NCI-H510A treated with DMSO at 0.1 percent for 48 hours (cell line): ENCODE measurements around the gene MANSC4.

ENCODE experiments used
- DNase-seq: peaks from one replicate; lab custom pipeline; 2025; lab: John Stamatoyannopoulos, UW

The MANSC4 gene

DNA sequence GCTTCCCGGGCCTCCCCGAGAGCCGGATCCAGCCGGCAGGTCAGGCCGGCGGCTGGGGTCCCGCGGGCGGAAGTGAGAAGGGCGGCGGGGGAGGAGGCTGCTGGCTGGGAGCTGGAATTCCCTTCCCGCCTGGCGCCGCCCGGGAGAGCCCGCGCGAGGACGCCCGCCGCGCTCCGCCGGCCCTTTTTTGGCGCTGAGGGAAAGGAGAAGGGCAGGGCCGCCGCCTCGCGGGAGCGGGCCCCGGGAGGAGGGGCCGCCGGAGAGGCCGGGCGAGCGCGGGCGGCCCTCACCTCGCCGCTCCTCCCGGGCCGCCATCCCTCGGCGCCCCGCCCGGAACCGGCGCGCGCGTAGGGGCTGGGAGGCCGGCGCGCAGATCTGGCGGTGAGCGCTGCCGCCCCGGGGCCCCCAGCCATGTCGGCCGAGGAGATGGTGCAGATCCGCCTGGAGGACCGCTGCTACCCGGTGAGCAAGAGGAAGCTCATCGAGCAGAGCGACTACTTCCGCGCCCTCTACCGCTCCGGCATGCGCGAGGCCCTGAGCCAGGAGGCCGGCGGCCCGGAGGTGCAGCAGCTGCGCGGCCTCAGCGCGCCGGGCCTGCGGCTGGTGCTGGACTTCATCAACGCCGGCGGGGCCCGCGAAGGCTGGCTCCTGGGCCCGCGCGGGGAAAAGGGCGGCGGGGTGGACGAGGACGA is at the start of gene MANSC4, which contains the start of gene KLHL42:
TSS of gene MANSC4 (minus strand) at position 317 of the 692 bp plus-strand sequence. CDS start 8,960 bp downstream, outside the sequence.
TSS of gene KLHL42 (plus strand) at position 314 of the 692 bp plus-strand sequence. CDS start at position 412, 98 bp downstream.
- DNase-seq, result peak; percentile 31

GRCh38 chr12:27828196-27828595 is 48.2 kb upstream of the MANSC4 start:
- no peak for DNase-seq

DNA sequence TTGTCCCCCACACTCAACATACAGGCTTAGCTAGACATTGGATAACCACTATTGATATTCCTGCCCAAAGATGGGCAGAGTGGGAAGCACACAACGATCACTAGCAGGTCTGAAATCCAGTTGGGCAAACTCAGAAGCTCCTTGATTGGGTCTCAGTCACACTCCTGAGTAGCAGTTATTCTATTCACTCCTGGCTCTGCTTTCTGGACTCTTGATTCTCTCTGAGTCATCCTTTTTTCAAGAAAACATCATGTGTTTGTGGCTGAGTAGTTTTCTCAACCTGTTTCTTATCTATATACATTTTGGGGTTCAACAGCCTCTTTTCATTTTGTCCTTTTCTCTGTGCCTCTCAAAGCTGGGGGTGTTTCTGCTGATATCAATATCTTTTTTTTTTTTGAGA is 46.0 kb upstream of the MANSC4 start:
- DNase-seq, result no peak

DNA sequence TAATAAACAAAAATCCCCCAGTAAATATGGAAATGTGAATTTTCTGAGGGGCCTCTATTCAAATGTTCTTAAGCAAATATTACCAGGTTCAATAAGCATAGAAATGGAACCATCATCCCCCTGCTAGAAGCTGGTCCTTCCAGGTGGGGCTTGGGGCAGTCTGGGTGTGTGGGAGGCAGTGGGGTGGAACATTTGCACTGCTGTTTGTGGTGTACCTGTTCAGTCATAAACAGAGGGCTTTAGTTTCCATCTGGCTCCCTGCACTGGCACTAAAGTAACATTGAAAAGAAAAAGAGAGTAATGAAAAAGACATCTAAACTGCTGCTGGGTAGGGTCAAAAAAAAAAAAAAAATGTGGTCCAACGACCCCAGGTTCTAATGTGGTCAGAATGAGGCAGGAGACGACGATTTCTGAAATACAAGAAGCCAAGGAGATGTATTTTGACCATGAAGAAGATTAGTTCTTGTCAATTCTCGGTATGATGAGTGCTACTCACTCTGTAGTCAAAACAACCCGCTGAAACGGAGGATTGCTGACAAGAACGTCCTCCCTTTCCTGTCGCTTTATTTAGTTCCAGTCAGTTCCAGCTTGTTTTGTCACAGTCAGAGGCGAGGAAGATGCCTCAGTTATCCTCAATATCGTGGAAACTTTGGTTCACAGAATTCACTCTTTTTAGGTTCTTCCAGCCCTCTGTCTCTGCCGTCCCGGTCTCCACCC is 44.2 kb upstream of the MANSC4 start:
- no peak for DNase-seq

DNA sequence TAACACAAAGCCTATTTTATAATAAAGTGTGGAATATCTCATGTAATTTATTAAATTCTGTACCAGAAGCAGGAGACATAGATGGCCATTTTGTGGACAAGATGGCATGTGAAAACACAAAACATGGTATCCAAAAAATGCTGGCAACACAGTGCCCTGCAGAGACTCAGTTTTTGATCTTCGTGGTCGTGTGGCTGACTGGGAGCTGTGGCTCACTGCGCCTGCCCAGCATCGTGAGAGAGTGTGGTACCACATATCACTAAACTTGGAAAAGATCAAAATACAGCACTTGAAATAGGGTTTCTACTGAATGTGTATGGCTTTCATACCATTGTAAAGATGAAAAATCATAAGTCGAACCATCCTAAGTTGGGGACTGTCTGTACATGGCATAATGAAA is 43.0 kb upstream of the MANSC4 start:
- DNase-seq, result no peak

GRCh38 chr12:27822076-27822712 is 42.2 kb upstream of the MANSC4 start:
- DNase-seq, result no peak

- DNase-seq, result peak; percentile 36
Measured at GRCh38 chr12:27821259-27821973, 41.4 kb upstream of the MANSC4 start.

DNA sequence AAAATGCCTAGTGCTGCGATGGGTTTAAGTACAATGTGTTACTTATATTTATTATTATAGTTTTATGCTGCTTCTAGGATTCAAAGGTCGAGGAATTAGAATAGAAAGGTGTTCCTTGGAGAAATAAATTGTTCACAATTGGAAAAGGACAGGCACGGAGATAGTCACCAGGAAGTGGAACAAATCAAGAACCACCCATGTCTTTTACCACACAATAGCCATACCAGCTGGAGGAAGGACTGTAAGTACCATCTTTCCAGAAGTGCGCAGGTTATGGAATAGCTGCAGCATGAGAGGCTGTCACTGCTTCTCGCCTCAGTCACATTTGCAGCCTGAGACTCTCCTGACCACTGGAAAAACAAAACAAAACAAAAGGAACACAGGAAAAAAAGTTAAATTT is 40.5 kb upstream of the MANSC4 start:
- DNase-seq, result no peak

GRCh38 chr12:27818401-27818918 is 38.4 kb upstream of the MANSC4 start:
- DNase-seq, result peak; percentile 3

- no peak for DNase-seq
Measured at GRCh38 chr12:27817766-27818165, 37.7 kb upstream of the MANSC4 start.

DNA sequence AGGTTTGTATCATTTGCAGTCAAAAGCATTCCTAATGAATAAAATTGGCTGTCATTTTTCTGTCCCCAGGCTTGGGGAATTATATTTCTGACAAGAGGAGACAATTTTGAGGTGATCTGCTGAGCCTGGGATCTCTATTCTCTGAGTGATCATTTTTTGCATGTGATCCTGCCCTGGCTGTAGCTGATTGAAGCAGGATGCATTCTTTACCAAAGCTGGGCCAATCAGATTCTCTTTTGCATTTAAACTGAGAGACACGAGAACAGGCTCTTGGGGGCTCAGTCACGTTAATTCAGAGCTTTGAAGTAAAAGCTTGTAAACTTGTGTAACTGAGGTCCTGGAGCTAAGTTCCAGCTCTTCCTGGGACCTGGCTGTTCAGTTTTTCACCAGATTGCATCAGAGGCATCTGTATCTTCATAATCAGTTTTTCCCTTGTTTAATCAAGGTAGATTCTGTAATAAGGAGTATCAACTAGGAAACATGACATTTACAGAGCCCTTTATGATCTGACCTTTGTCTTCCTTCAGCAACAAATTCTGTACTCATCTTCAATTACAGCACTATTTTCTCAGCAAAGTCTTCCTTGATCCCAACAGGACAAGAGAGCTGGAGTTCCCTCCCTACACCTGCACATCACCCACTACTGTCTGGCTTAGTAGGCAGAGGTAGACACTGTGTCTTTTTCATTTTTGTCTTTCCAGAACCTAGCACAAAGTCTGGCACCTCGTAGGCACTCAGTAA is 35.0 kb upstream of the MANSC4 start:
- no peak for DNase-seq

DNA sequence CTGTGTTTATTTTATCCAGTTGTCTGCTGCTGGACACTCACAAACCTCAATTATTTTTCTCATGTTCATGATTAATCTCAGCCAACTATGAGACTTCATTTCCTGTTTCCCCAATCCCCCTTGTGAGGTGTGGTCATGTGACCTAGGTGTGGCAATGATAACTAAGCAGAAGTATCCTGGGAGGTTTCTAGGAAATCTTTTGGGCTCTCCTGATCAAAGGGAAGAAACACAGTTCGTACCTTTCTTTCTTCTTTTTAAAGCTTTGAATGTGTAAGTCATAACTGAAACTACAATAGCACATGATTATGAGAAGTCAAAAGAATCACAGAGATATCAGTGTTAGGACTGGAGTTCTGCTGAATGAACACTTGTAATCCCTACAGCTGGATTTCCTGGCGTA is 34.4 kb upstream of the MANSC4 start:
- no peak for DNase-seq

- DNase-seq, result no peak
Measured at GRCh38 chr12:27812502-27812901, 32.5 kb upstream of the MANSC4 start.

DNA sequence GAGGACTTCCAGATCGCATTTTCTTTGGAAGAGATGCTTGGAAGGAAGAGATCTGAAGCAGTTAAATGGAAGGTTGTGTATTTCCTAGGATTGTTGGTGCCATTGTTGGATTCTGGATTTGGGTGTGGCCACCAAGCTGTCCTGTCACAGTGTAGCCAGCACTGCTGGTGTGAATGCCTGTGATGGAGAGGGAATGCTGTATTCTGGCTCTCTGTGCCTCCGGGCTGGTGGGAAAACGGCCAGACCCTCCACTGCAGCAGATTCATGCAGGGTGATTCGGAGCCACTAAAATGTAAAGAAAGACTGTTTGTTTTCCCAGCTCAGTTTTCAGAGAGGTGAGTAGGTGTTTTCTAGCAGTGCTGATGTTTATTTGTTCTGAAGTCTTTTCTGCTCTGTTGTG is 30.7 kb upstream of the MANSC4 start:
- no peak for DNase-seq

GRCh38 chr12:27808841-27809240 is 28.8 kb upstream of the MANSC4 start:
- DNase-seq, result no peak

DNA sequence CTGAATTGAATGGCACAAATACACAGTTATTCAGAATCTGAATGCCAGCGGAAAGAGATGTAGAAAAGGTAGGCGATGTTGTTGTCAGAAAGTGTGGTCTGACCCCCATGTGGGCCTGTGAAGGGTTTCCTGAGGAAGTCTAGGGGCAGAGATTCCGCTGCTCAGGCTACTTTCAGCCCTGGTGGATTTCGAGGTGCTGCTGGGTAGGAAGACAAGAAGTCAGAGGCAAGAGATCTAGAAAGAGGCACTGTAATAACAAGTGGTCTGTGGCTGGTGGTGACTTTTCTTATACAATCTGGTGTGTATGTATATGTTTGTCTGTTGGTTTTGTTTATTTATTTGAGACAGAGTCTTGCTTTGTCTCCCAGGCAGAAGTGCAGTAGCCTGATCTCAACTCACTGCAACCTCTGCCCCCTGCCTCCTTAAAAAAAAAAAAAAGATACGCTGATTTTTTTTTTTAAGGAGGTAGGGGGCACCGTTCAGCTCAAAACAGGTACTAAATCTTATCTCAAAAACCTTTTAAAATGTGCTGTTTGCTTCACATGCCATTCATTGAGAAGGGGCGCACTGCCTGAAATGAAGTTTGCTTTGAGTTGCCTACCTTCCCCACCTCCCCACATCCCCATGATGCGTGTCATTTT is 27.1 kb upstream of the MANSC4 start:
- DNase-seq, result no peak

DNA sequence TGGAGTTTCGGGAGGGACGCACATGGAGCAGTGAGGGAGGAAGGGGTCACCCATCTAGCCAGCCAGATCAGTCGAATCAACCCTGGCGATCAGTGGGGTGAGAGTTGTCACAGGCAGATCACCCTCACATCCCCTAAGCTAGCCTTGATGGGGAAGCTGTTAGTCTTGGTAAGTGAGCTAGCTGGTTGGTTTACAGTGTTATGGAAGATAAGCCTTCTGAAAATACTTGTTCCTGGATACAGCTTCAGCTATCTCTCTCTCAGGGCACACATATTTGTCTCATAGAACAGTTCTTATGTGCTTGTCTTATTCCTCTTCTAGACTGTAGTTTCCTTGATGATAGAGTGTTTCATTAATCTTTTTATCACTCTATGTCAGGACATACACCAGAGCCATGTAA is 26.2 kb upstream of the MANSC4 start:
- DNase-seq, result no peak

GRCh38 chr12:27805238-27805637 is 25.2 kb upstream of the MANSC4 start:
- DNase-seq, result no peak

DNA sequence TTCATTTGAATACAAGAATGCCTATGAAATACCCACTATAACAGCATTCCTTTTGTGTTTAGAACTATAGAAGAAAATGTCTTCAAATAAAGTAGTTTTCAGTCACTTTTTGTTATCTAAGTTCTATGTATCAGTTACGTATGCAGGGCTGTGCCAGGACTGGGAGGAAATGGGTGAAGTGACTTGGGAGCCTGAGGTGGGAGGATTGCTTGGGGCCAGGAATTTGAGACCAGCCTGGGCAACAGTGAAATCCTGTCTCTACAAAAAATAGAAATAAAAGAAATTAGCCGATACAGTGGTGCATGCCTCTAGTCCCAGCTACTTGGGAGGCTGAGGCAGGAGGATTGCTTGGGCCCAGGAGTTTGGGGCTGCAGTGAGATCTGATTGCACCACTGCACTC is 22.9 kb upstream of the MANSC4 start:
- no peak for DNase-seq

- no peak for DNase-seq
Measured at GRCh38 chr12:27802511-27802910, 22.5 kb upstream of the MANSC4 start.

DNA sequence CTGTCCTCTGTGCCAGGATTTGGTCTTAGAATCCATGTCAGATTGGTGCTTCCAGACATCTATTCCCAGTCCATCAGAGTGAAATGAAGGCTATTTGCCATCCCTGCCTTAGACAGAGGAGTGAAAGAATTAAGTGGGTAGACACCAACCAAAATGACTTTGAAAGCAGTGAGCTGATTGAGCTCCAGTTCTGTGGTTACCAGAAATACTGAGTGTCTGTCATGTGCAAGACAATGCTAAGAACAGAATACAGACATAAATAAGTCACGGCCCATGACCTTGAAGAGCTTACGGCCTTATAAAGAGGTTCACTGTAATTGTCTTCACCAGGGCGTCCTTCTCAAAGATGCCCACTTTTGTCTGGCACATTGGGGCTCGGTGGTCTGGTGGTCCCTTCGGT is 21.6 kb upstream of the MANSC4 start:
- DNase-seq, result no peak
